ENCODE measurements around the gene CIP2A.

GRCh38 chr3:108510496-108510895 is 78.7 kb downstream of the CIP2A start, which contains the start of gene MYH15:
- TF ChIP-seq EZH2phosphoT487 (IDR thresholded peaks at IDR 0.05; ENCODE audit: insufficient read depth, low read depth) (no peak), EZH2 (IDR thresholded peaks at IDR 0.05; ENCODE audit: insufficient read depth, poor library complexity, severe bottlenecking) (no peak)
